Hematopoietic multipotent progenitor cell treated with erythropoietin and hydrocortisone succinate and interleukin-3 and kit ligand, for 6 days (in vitro differentiated cells): ENCODE results near the gene SESN2.

Experiments used
- DNase-seq: peaks from one replicate; pipeline ENCODE4 v3.0.0-alpha.2; 2015

Gene SESN2

GRCh38 chr1:28249866-28250295, 9.4 kb upstream of the SESN2 start:
- DNase-seq, result no peak

DNA sequence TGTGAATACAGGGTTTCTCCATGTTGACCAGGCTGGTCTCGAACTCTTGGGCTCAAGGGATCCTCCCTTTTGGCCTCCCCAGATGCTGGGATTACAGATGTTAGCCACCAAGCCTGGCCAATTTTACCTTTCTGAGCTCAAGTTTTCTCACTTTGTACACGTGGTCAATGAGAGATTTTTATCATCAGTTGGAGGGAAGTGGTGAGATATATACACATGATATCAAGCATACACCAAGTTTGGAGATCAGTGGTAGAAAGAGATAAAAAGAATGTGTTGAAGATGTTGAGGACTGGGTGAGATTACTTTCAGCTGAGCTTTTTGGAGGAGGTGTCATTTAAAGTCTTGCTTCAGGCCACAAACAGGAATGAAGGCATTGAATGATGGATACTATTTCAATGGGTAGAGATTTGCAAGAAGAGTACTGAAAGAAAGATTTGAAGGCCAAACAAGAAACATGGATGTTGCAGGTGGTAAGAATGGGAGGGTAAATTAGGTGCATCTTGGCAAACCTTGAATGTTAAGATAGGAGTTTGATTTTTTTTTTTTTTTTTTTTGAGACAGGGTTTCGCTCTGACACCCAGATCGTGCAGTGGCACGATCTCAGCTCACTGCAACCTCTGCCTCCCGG, 3.0 kb upstream of the SESN2 start:
- peak; percentile 62 for DNase-seq

- no peak for DNase-seq
Measured at GRCh38 chr1:28257736-28258135, 1.6 kb upstream of the SESN2 start.

DNA sequence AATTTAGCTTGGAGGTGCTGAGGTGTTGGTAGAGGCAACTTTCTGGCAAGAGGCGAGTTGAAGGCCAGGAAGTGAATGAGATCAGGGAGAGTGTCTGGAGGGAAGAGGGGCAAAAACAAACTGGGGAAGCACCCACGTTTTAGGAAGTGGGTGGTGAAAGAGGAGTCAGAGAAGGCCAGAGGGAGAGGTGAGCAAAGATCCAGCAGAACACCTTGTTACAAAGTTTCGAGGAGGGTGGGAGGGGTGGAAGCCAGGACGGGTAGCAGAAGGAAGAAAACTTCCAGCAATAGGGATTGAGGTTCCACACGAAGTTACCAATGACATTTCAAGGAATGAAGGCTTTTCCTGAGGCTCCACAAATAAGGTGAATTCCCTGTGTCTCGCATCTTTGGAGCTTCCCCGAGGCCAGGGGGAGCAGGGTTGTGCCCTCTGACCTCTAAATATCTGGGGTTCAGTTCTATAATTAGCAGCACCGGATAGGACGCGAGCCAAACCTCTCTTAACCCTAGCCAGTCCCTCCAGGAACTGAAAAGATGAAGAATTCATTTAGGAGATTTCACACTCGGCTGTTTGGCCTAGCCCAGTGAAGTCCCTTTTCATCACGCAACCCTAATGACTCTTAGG, 578 bp upstream of the SESN2 start:
- no peak for DNase-seq

DNA sequence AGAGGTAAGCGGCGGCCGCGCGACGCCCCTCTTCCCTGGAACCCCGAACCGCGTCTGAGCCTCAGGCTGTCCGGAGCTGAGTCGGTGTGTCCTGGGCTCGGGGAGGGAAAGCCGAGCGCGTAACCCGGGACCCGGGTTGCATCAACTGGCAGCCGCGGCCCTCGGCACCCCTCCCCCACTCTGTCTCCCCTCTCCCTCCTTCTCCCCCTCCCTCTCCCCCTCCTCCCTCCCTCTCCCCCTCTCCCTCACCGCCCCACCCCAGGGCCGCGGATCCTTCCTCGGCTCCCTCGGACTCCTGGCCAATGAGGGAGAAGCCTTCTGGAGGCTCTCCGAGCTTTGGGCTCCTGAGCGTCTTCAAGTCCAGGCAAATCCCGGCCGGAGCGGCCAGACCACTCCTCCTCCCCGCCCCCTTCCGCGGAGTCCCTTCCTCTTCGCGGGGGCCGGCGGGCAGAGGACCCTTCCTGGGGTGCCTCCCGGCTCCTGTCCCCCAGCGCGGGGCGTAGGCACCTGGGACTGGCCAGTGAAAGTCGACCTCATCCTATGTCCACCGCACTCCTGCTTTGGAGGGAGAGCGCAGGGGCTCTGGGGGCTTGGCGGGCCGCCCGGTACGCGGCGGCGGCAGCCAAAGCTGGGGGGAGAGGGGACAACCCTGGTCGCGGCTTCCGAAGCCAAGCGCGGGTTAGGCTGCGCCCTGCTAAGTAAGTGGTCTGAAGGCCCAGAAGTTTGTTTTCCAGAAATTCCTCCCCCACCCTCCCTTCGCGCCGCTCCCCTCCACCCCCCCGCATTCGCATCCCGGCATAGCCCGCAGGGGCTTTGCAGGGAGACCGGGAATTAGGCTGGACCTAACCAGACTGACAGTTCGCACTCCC, 850 bp downstream of the SESN2 start:
- DNase-seq, result peak; percentile 46

- DNase-seq, result no peak
Measured at GRCh38 chr1:28260803-28261174, 1.5 kb downstream of the SESN2 start.

GRCh38 chr1:28264897-28265296, 5.6 kb downstream of the SESN2 start:
- no peak for DNase-seq

GRCh38 chr1:28265577-28265976, 6.3 kb downstream of the SESN2 start:
- no peak for DNase-seq

- peak; percentile 62 for DNase-seq
Measured at GRCh38 chr1:28266920-28267322, 7.6 kb downstream of the SESN2 start.

DNA sequence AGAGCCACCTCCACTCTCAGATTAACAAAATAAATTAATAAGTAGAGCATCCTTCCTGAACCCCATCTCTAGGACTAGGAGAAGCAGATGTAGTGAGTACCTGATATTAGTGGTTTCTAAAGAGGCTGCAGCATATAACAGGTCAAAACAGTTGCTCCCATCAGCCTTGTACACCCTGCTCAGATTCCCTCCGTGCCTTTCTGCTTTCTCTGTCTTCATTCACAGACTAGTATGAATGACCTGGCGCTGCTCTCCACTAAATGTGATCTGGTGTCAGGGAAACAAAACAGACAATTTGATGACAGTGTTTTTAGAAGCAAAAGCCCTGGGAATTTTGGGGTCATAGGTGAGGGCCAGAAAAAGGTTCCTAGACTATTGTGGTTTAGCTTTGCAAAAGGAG, 8.3 kb downstream of the SESN2 start:
- no peak for DNase-seq

GRCh38 chr1:28269529-28269928, 10.2 kb downstream of the SESN2 start:
- no peak for DNase-seq

DNA sequence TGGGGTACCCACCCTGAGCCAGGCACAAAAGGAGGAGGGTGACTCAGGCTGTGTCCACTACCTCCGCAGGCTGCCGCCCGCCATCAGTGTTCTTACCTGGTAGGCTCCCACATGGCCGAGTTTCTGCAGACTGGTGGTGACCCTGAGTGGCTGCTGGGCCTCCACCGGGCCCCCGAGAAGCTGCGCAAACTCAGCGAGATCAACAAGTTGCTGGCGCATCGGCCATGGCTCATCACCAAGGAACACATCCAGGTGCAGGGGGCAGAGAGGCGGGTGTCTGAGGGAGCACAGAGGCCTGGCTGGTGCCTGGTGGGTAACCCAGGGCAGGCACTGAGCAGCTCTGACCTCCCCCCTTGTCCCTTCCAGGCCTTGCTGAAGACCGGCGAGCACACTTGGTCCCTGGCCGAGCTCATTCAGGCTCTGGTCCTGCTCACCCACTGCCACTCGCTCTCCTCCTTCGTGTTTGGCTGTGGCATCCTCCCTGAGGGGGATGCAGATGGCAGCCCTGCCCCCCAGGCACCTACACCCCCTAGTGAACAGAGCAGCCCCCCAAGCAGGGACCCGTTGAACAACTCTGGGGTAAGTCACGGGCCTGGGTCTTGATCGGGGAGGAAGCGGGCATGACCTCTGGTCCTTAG, 13.0 kb downstream of the SESN2 start:
- DNase-seq, result no peak

GRCh38 chr1:28273216-28273860, 14.0 kb downstream of the SESN2 start:
- no peak for DNase-seq

- peak; percentile 62 for DNase-seq
Measured at GRCh38 chr1:28278763-28279162, 19.4 kb downstream of the SESN2 start.

DNA sequence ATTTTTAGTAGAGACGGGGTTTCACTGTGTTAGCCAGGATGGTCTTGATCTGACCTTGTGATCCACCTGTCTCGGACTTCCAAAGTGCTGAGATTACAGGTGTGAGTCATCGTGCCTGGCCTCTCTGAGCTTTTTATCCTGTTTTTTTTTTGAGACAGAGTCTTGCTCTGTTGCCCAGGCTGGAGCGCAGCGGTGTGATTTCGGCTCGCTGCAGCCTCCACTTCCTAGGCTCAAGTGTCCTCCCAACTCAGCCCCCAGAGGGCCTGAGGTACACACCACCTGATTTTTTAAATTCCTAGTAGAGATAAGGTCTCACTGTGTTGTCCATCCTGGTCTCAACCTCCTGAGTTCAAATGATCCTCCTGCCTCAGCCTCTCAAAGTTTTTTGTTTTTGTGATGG, 20.4 kb downstream of the SESN2 start:
- no peak for DNase-seq

DNA sequence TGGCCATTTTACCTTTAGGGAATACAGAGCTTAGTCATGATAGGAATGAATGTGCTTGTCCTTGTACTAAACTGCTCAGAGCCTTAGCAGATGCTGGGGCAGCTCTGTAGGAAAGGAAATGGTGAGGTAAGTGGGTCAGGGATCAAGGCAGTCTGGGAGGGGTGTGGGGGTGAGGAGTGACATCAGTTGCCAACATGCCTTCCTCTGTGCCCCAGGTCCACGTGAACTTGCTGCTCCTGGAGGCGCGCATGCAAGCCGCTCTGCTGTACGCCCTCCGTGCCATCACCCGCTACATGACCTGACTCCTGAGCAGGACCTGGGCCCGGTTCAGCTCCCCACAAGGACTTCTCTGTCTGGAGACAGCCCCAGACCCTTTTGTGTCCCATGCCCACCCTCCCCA, 21.2 kb downstream of the SESN2 start:
- no peak for DNase-seq

- no peak for DNase-seq
Measured at GRCh38 chr1:28280977-28281381, 21.7 kb downstream of the SESN2 start.

GRCh38 chr1:28281608-28282425, 22.5 kb downstream of the SESN2 start:
- DNase-seq, result no peak

DNA sequence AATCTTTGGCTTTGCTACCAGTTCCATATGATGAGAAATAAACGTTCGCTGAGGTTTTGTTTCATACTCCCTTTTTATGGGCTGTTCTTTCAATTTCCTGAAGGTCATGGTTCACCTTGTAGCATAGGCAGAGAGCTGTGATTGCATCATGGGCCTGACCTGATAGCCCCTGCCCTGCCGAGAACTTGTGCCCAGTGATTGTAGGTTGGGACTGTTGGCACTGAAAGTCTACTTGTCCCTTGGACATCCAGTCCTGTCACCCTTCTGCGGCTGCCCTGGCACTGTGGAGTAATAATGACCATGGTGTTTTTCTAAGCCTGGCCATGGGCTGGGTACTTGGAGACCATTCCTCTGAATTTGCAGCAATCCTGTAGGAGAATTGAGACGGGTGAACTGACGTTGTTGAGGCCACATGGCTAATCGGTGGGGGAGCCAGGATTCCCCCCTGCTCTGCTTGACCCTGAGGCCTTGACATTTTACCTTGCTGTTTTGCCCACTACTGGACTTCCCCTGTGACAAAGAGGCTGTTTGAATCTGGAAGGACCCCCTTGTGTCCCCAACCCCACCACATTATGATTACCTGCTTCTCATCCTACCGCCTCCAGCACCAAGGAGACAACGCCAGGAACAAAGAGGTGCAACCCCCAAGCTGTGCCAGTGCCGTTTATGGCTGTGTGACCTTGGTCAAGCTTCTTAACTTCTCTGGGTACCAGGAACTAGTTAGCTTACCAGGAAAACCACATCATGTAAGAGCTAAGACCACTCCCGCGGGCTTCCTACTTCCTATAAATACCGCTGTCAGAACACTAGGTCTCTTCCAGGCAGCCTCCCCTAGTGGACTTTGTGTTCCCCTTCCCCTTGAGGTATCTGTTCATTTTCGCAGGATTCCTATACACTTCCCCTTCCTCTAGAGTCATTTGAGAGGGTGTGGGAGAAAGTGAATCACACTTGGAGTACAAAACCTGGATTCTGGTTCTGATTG, 23.4 kb downstream of the SESN2 start:
- DNase-seq, result no peak

GRCh38 chr1:28286111-28286510, 26.8 kb downstream of the SESN2 start:
- peak; percentile 30 for DNase-seq

DNA sequence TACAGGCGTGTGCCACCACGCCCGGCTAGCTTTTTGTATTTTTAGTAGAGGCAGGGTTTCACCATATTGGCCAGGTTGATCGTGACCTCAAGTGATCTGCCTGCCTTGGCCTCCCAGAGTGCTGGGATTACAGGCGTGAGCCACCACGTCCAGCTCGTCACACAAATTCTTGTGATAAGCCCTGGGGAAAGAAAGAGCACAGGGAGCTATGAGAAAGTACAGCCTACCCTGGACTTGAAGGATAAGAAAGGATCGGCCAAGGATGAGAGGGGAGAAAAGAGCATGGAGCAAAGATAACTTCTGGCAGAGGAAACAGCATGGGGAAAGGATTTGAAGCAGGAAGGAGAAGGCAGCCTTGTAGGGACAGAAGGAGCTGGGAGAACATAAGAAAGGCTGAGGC, 29.2 kb downstream of the SESN2 start:
- no peak for DNase-seq
